GM18868 (cell line): Measurements from ENCODE around the gene PLA2G3.

ENCODE experiments used
- ATAC-seq: cut with Tn5 transposase; IDR thresholded peaks from one replicate; pipeline ENCODE4 v1.9.1; 2021; ENCODE audit warnings: mild to moderate bottlenecking, moderate library complexity; ENCODE audit not compliant: unreplicated experiment

Gene PLA2G3

GRCh38 chr22:31148488-31148887 lies 8.2 kb upstream of the PLA2G3 start:
- no peak for ATAC-seq

- ATAC-seq = no peak
Observed at GRCh38 chr22:31144223-31144622, 3.9 kb upstream of the PLA2G3 start.

GRCh38 chr22:31143537-31143936 lies 3.2 kb upstream of the PLA2G3 start:
- no peak for ATAC-seq

- ATAC-seq = no peak
Observed at GRCh38 chr22:31143038-31143437, 2.7 kb upstream of the PLA2G3 start.

- no peak for ATAC-seq
Observed at GRCh38 chr22:31142285-31142684, 2.0 kb upstream of the PLA2G3 start.

- no peak for ATAC-seq
Observed at GRCh38 chr22:31141551-31141950, 1.2 kb upstream of the PLA2G3 start.

GRCh38 chr22:31140746-31141145 lies 438 bp upstream of the PLA2G3 start:
- ATAC-seq = no peak

- ATAC-seq = no peak
Observed at GRCh38 chr22:31139066-31139465, 1.2 kb downstream of the PLA2G3 start.

GRCh38 chr22:31138126-31138525 lies 2.2 kb downstream of the PLA2G3 start:
- ATAC-seq = no peak

- ATAC-seq = no peak
Observed at GRCh38 chr22:31137721-31138120, 2.6 kb downstream of the PLA2G3 start.

- ATAC-seq = no peak
Observed at GRCh38 chr22:31136711-31137110, 3.6 kb downstream of the PLA2G3 start.

GRCh38 chr22:31136155-31136554 lies 4.2 kb downstream of the PLA2G3 start:
- ATAC-seq = no peak

GRCh38 chr22:31135706-31136105 lies 4.6 kb downstream of the PLA2G3 start:
- ATAC-seq = no peak

GRCh38 chr22:31134688-31135087 lies 5.6 kb downstream of the PLA2G3 start:
- no peak for ATAC-seq

GRCh38 chr22:31133911-31134310 lies 6.4 kb downstream of the PLA2G3 start:
- ATAC-seq = no peak

GRCh38 chr22:31130873-31131272 lies 9.4 kb downstream of the PLA2G3 start:
- ATAC-seq = no peak

- no peak for ATAC-seq
Observed at GRCh38 chr22:31128156-31128555, 12.2 kb downstream of the PLA2G3 start.

- ATAC-seq = no peak
Observed at GRCh38 chr22:31127181-31127772, 13.0 kb downstream of the PLA2G3 start.

GRCh38 chr22:31126869-31127175 lies 13.5 kb downstream of the PLA2G3 start:
- ATAC-seq = no peak

GRCh38 chr22:31126128-31126868 lies 14.0 kb downstream of the PLA2G3 start:
- no peak for ATAC-seq

GRCh38 chr22:31125521-31126117 lies 14.7 kb downstream of the PLA2G3 start:
- no peak for ATAC-seq

GRCh38 chr22:31124811-31125465 lies 15.4 kb downstream of the PLA2G3 start:
- no peak for ATAC-seq
